Uterus (tissue), 4 donors: ENCODE results near the gene CRIM1. TPM values are rescaled to one million over a fixed set of nuclear protein-coding genes. Genes with fewer than 3 reads are reported as not detected.

Experiments used
- DNase-seq, 2 donors: peaks; one replicate each; pipeline ENCODE4 v3.0.0-alpha.2; 2019 to 2020
- H3K27ac ChIP-seq, 2 donors: fragments of 200-600 bp; sonication (generic); 1 replicate in 1 of 2; 2 replicates in 1 of 2; pipeline ENCODE4 v1.5.1; 2016 to 2018
- H3K27me3 ChIP-seq, 2 donors: fragments of 200-600 bp; sonication (generic); one replicate each; pipeline ENCODE4 v1.5.1; 2018 to 2019; ENCODE audit warnings: control low read depth in 1 of 2
- H3K36me3 ChIP-seq, 2 donors: fragments of 200-600 bp; sonication (generic); one replicate each; pipeline ENCODE4 v1.5.1; 2019; ENCODE audit warnings: control low read depth in 1 of 2
- H3K4me1 ChIP-seq, 2 donors: fragments of 200-600 bp; sonication (generic); one replicate each; pipeline ENCODE4 v1.5.1; 2018 to 2019; ENCODE audit warnings: control low read depth in 1 of 2
- H3K4me3 ChIP-seq, 2 donors: fragments of 200-600 bp; sonication (generic); 1 replicate in 1 of 2; 2 replicates in 1 of 2; pipeline ENCODE4 v1.5.1; 2018 to 2019; ENCODE audit warnings: mild to moderate bottlenecking in 1 of 2
- H3K9me3 ChIP-seq, 2 donors: fragments of 200-600 bp; sonication (generic); one replicate each; pipeline ENCODE4 v1.5.1; 2019; ENCODE audit warnings: control low read depth in 1 of 2
- CTCF ChIP-seq, 4 experiments: fragments of 200-600 bp in 2 of 4; fragments of 450-650 bp in 2 of 4; sonication (generic) in 2 of 4; IDR thresholded peaks; one replicate each; pipeline ENCODE4 v1.5.1; 2016 to 2019; ENCODE audit warnings: antibody characterized with exemption in 4 of 4, mild to moderate bottlenecking in 2 of 4, moderate library complexity in 1 of 4
- POLR2A ChIP-seq, 2 donors: fragments of 450-650 bp; IDR thresholded peaks; one replicate each; pipeline ENCODE4 v1.6.1; 2016; ENCODE audit warnings: antibody characterized with exemption in 2 of 2, mild to moderate bottlenecking in 1 of 2, moderate library complexity in 1 of 2
- intact Hi-C: fragments of 100-400 bp; cut with DNase I; formaldehyde crosslinking; loops from one replicate; pipeline ENCODE4 v1.15.1; 2023; ENCODE audit warnings: low total_unique reads
- total RNA-seq, 4 donors: library from RNA; depleted of rRNA in 3 of 4; stranded (reverse); fragments of >200 nt in 3 of 4; gene quantifications; one replicate each; pipeline versions ENCODE4 v1.1.0 to v1.2.4, GENCODE V29; 2014 to 2023
- donor health status: DM: yes; HTN: yes; CAD: no.

Gene CRIM1
- total RNA-seq, 4 donors from 2014 or later, result 51.2 to 168 (median 66.6) TPM

DNA sequence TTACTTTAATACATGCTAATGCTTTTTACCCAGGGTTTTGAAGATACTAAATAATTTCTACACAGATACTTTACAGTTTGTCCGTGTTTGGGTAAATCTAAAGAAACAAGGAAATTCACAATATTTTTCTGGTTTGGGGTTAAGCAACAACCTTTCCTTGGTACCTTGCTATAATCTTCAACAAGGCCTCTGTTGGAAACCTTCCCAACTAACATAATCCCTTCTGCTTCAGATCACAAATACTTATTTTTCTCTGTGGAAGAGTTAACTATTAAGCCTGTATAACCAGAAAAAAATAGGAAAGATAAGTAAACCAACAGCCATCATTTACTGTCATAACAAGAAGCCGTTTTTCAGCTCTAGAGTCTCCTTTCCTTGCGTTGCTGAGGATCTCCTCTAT lies 227.4 kb downstream of the CRIM1 start:
- no peaks in the 10 kb centered on the region for H3K9me3 ChIP-seq
- no peak for TF ChIP-seq CTCF (IDR thresholded peaks at IDR 0.05)
- no peak for TF ChIP-seq POLR2A (IDR thresholded peaks at IDR 0.05)
- no peaks in the 10 kb centered on the region for H3K27me3 ChIP-seq
- H3K27ac ChIP-seq, result no peak overlapping the region
- intact Hi-C loops, result no loop called here
- DNase-seq, result no peak
- no peaks in the 10 kb centered on the region for H3K36me3 ChIP-seq
- no peaks in the 10 kb centered on the region for H3K4me1 ChIP-seq
- no peak overlapping the region for H3K4me3 ChIP-seq

GRCh38 chr2:36584148-36584794 lies 228.7 kb downstream of the CRIM1 start:
- intact Hi-C loops, result no loop called here
- H3K27me3 ChIP-seq, result no peaks in the 10 kb centered on the region
- no peak for TF ChIP-seq CTCF (IDR thresholded peaks at IDR 0.05)
- TF ChIP-seq POLR2A (IDR thresholded peaks at IDR 0.05), result no peak
- no peak for DNase-seq
- H3K36me3 ChIP-seq, result no peaks in the 10 kb centered on the region
- no peaks in the 10 kb centered on the region for H3K9me3 ChIP-seq
- no peak overlapping the region for H3K4me3 ChIP-seq
- no peaks in the 10 kb centered on the region for H3K4me1 ChIP-seq
- H3K27ac ChIP-seq, result no peak overlapping the region

GRCh38 chr2:36586672-36587071 lies 231.1 kb downstream of the CRIM1 start:
- Histone ChIP-seq H3K27ac (no peak overlapping the region), H3K27me3 (no peaks in the 10 kb centered on the region), H3K36me3 (no peaks in the 10 kb centered on the region), H3K4me1 (no peaks in the 10 kb centered on the region), H3K4me3 (no peak overlapping the region), H3K9me3 (no peaks in the 10 kb centered on the region)
- intact Hi-C loops, result no loop called here
- no peak for DNase-seq
- TF ChIP-seq POLR2A (IDR thresholded peaks at IDR 0.05), result no peak
- TF ChIP-seq CTCF (IDR thresholded peaks at IDR 0.05), result no peak

DNA sequence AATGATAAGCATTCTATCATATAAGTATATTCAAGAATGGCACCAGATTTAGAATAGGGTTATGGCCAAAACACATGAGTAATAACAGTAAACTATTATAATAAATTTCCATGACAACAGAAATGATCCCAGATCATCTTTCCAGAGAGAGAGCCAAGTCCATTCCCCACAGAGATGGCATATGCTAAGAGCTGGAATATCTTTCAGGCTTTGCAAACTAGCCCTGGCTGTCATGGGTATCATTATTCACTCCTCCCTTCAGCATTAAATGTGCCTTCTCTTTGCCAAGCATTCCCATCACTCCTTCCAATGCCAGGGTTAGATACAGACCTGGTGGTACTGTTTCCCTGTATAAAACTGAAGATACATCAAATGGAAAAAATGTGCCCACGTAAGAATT lies 231.5 kb downstream of the CRIM1 start:
- DNase-seq, result no peak

GRCh38 chr2:36587556-36587955 lies 232.0 kb downstream of the CRIM1 start:
- no peaks in the 10 kb centered on the region for H3K4me1 ChIP-seq
- DNase-seq, result no peak
- H3K9me3 ChIP-seq, result no peaks in the 10 kb centered on the region
- no peaks in the 10 kb centered on the region for H3K27me3 ChIP-seq
- intact Hi-C loops, result no loop called here
- H3K36me3 ChIP-seq, result no peaks in the 10 kb centered on the region
- no peak overlapping the region for H3K4me3 ChIP-seq
- TF ChIP-seq CTCF (IDR thresholded peaks at IDR 0.05) (no peak), POLR2A (IDR thresholded peaks at IDR 0.05) (no peak)
- H3K27ac ChIP-seq, result no peak overlapping the region

More for the DNA sequence above, 231.5 kb downstream of the CRIM1 start:
- Histone ChIP-seq H3K4me1 (no peaks in the 10 kb centered on the region), H3K4me3 (no peak overlapping the region), H3K27me3 (no peaks in the 10 kb centered on the region), H3K36me3 (no peaks in the 10 kb centered on the region), H3K27ac (no peak overlapping the region), H3K9me3 (no peaks in the 10 kb centered on the region)
- intact Hi-C loops, result no loop called here
- TF ChIP-seq CTCF (IDR thresholded peaks at IDR 0.05) (no peak), POLR2A (IDR thresholded peaks at IDR 0.05) (no peak)
